Suprapubic skin (tissue), 4 donors: Measurements from ENCODE around the gene ANKRD29. TPM values are rescaled to one million over a fixed set of nuclear protein-coding genes. Genes with fewer than 3 reads are reported as not detected.

Experiments used
- DNase-seq, 2 donors: peaks; one replicate each; pipeline ENCODE4 v3.0.0-alpha.2; 2019; ENCODE audit warnings: low spot score in 2 of 2
- H3K27ac ChIP-seq: fragments of 200-600 bp; sonication (generic); one replicate; pipeline ENCODE4 v1.5.1; 2019
- H3K27me3 ChIP-seq: fragments of 200-600 bp; sonication (generic); one replicate; pipeline ENCODE4 v1.5.1; 2019
- H3K36me3 ChIP-seq: fragments of 200-600 bp; sonication (generic); one replicate; pipeline ENCODE4 v1.5.1; 2019
- H3K4me1 ChIP-seq: fragments of 200-600 bp; sonication (generic); one replicate; pipeline ENCODE4 v1.5.1; 2019
- H3K4me3 ChIP-seq: fragments of 200-600 bp; sonication (generic); one replicate; pipeline ENCODE4 v1.5.1; 2019; ENCODE audit warnings: mild to moderate bottlenecking
- H3K9me3 ChIP-seq: fragments of 200-600 bp; sonication (generic); one replicate; pipeline ENCODE4 v1.5.1; 2019
- EP300 ChIP-seq: sonication (generic); formaldehyde crosslinking; IDR thresholded peaks from one replicate; pipeline ENCODE4 v1.6.1; 2017; ENCODE audit warnings: antibody characterized with exemption
- POLR2A ChIP-seq, 2 donors: fragments of 450-650 bp; IDR thresholded peaks; one replicate each; pipeline ENCODE4 v1.6.1; 2017; ENCODE audit warnings: antibody characterized with exemption in 2 of 2, mild to moderate bottlenecking in 2 of 2, moderate library complexity in 2 of 2
- POLR2AphosphoS5 ChIP-seq, 3 donors: sonication (generic); formaldehyde crosslinking; IDR thresholded peaks; one replicate each; pipeline ENCODE4 v1.6.1; 2017; ENCODE audit warnings: antibody characterized with exemption in 3 of 3
- WGBS: methylation state at CpG from one replicate; pipeline ENCODE4 v1.1.5; 2018; 5-methylcytosine and 5-hydroxymethylcytosine counted together
- total RNA-seq, 4 donors: library from RNA; depleted of rRNA; stranded (reverse); fragments of >200 nt; gene quantifications; one replicate each; pipeline ENCODE4 v1.1.0, GENCODE V29; 2016
- TF ChIP-seq, protein P1 (sequence below), 2 donors: fragments of 200-600 bp in 1 of 2; fragments of 450-650 bp in 1 of 2; sonication (generic) in 1 of 2; IDR thresholded peaks; one replicate each; pipeline ENCODE4 v1.5.1; 2016 to 2019; ENCODE audit warnings: antibody characterized with exemption in 2 of 2, mild to moderate bottlenecking in 1 of 2, moderate library complexity in 1 of 2

Gene ANKRD29
- total RNA-seq, 4 donors from 2014 or later = 1.5 to 9.9 (median 6.2) TPM

DNA sequence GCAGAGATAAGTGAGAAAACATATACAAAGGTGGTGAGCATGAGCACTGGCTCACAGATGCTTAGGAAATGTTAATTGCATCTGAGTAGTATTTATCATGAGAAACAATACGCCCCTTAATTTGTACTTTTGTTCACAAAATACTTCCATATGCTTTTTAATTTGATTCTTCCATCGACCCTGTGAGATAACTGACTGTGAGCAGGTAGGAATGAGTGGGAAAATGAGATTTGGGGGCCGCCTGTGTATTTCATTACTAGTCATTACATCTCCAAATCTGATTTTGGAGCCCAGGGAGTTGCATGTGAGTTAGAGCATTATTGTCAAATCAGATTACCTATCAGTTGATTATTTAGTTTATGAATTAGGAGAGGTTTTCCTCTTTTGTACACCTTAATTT lies 39.7 kb downstream of the ANKRD29 start:
- 95% methylated on average over 3 of the region's 3 CpGs for WGBS
- Histone ChIP-seq H3K4me1 (peaks cover 27% of the 10 kb centered on the region), H3K9me3 (no peaks in the 10 kb centered on the region), H3K27me3 (peaks cover 22% of the 10 kb centered on the region), H3K4me3 (no peak overlapping the region), H3K27ac (no peak overlapping the region), H3K36me3 (no peaks in the 10 kb centered on the region)
- TF ChIP-seq POLR2AphosphoS5 (IDR thresholded peaks at IDR 0.05) = no peak
- no peak for TF ChIP-seq POLR2A (IDR thresholded peaks at IDR 0.05)
- TF ChIP-seq, protein P1, sequence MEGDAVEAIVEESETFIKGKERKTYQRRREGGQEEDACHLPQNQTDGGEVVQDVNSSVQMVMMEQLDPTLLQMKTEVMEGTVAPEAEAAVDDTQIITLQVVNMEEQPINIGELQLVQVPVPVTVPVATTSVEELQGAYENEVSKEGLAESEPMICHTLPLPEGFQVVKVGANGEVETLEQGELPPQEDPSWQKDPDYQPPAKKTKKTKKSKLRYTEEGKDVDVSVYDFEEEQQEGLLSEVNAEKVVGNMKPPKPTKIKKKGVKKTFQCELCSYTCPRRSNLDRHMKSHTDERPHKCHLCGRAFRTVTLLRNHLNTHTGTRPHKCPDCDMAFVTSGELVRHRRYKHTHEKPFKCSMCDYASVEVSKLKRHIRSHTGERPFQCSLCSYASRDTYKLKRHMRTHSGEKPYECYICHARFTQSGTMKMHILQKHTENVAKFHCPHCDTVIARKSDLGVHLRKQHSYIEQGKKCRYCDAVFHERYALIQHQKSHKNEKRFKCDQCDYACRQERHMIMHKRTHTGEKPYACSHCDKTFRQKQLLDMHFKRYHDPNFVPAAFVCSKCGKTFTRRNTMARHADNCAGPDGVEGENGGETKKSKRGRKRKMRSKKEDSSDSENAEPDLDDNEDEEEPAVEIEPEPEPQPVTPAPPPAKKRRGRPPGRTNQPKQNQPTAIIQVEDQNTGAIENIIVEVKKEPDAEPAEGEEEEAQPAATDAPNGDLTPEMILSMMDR (IDR thresholded peaks at IDR 0.05) = no peak
- no peak for TF ChIP-seq EP300
- no peak for DNase-seq

DNA sequence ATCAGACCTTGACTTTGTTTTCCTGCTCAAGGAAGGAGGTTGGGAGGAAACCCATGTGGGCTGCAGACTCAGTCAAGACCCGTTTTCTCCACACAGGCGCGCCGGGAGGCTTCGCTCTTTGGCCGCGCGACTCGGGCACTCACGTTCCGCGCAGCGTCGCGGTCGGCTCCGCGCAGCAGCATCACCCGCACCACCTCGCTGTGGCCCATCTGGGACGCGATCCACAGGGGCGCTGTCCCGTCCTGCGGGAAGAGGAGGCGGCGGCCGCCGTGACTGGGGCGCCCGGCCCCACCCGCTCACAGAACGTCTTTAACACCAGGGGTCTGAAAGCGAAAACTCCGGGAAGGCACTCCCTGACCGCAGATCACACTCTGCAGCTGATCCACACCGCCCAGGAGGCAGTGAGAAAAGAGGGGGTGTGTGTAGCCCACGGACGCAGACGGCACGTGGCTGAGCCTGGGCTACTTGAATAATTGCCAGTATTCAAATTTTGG lies 43.3 kb downstream of the ANKRD29 start:
- no peaks in the 10 kb centered on the region for H3K9me3 ChIP-seq
- TF ChIP-seq POLR2A (IDR thresholded peaks at IDR 0.05) = no peak
- no peak for TF ChIP-seq EP300
- TF ChIP-seq, protein P1 (IDR thresholded peaks at IDR 0.05) = no peak
- no peak for TF ChIP-seq POLR2AphosphoS5 (IDR thresholded peaks at IDR 0.05)
- peaks cover 15% of the 10 kb centered on the region for H3K4me1 ChIP-seq
- H3K36me3 ChIP-seq = no peaks in the 10 kb centered on the region
- H3K27me3 ChIP-seq = peaks cover 22% of the 10 kb centered on the region
- H3K4me3 ChIP-seq = peak overlapping the region; percentile 56
- WGBS = 2% methylated on average over 26 of the region's 41 CpGs
- DNase-seq = no peak
- no peak overlapping the region for H3K27ac ChIP-seq

DNA sequence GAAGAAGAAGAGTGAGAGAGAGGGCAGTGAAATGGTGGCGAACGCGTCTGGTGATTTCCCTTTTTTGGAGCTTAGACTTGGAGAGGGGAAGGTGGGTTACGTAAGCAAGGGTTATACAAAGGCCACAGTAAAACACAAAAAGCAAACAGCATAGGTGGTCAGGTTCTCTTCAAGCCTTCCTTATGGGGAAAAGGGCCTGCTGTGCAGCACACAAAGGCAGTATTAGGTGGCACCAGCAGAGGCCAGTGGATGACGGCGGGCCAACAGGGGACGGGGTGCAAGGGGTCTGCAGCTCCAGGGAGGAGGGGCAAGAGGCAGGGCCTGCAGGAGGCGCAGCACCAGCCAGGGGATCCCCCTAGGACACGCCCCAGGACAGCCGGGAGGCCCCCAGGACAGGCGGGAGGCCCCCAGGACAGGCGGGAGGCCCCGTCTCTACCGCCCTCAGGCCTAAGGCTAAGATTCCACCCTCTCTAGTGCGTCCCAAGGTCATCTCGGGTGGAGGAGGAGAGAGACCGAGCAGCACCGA lies 43.8 kb downstream of the ANKRD29 start:
- no peak for DNase-seq
- Histone ChIP-seq H3K27ac (no peak overlapping the region), H3K36me3 (no peaks in the 10 kb centered on the region), H3K27me3 (peaks cover 22% of the 10 kb centered on the region), H3K4me3 (peak overlapping the region; percentile 56), H3K9me3 (no peaks in the 10 kb centered on the region), H3K4me1 (peaks cover 15% of the 10 kb centered on the region)
- 75% methylated on average over 8 of the region's 18 CpGs for WGBS
- TF ChIP-seq POLR2A (IDR thresholded peaks at IDR 0.05) (no peak), POLR2AphosphoS5 (IDR thresholded peaks at IDR 0.05) (no peak), EP300 (no peak)
- TF ChIP-seq, protein P1 (IDR thresholded peaks at IDR 0.05) = no peak

DNA sequence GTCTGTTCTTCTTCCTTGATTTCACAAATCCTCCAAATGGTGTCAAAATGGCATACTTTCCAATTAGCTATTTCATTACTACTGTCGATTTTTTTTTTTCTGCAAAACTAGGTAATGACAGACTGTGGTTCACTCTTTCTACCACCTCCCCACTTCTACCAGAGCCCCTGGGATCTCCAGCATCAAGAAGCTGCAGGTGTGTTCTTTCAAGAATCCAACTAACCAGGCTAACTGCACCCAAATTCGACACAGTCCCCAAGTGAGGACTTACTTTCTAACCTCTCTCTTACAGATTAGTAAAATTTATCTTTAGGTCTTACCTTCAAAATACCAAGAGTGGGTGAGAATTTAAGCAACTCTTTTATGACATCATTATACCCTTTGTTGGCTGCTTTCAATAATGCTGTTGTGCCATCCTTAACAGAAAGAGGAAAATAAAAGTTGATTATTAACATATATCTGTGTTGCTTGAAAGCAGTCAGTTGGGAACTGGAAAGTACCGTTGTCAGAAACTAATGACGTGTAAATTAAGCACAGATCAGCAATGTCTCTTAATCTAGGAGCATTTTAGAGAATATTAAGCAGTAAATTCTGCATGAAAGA lies 45.2 kb downstream of the ANKRD29 start:
- peaks cover 22% of the 10 kb centered on the region for H3K27me3 ChIP-seq
- H3K4me3 ChIP-seq = no peak overlapping the region
- H3K27ac ChIP-seq = no peak overlapping the region
- whole genome bisulfite sequencing = 76% methylated on average over 4 of the region's 4 CpGs
- TF ChIP-seq, protein P1 (IDR thresholded peaks at IDR 0.05) = no peak
- TF ChIP-seq POLR2A (IDR thresholded peaks at IDR 0.05) (no peak), EP300 (no peak), POLR2AphosphoS5 (IDR thresholded peaks at IDR 0.05) (no peak)
- DNase-seq = no peak
- H3K36me3 ChIP-seq = no peaks in the 10 kb centered on the region
- no peaks in the 10 kb centered on the region for H3K9me3 ChIP-seq
- H3K4me1 ChIP-seq = peaks cover 15% of the 10 kb centered on the region

DNA sequence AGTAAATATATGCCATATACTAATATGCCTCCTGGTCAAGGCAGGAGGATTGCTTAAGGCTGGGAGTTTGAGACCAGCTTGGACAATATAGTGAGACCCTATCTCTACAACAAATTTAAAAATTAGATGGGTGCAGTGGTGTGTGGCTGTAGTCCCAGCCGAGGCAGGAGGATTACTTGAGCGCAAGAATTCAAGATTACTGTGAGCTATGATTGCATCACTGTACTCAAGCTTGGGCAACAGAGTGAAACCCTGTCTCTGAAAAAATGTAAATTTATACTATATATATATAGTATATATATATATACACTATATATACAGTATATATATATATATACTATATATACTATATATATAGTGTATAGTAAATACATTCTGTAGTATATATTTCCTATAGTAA lies 46.5 kb downstream of the ANKRD29 start:
- DNase-seq = no peak
- no peaks in the 10 kb centered on the region for H3K9me3 ChIP-seq
- WGBS = 88% methylated on average over 2 of the region's 2 CpGs
- H3K36me3 ChIP-seq = no peaks in the 10 kb centered on the region
- H3K27me3 ChIP-seq = peaks cover 22% of the 10 kb centered on the region
- peaks cover 13% of the 10 kb centered on the region for H3K4me1 ChIP-seq
- no peak for TF ChIP-seq POLR2AphosphoS5 (IDR thresholded peaks at IDR 0.05)
- no peak for TF ChIP-seq POLR2A (IDR thresholded peaks at IDR 0.05)
- TF ChIP-seq, protein P1 (IDR thresholded peaks at IDR 0.05) = no peak
- no peak for TF ChIP-seq EP300
- H3K4me3 ChIP-seq = no peak overlapping the region
- no peak overlapping the region for H3K27ac ChIP-seq
